Stimulated activated naive B cell treated with anti-CD40 and anti-IgM and Interleukin-4, amounts not matched to agents 10 μg/mL and 1 μg/mL and 100 μg/mL, for 72 hours (primary cell): ENCODE measurements around the gene CMTM1.
"Not testable (repeated sequence)": the region's sequence is repeated elsewhere in the genome, so short reads cannot be mapped to it uniquely, and the experiment has no call there.

Source experiments
- ATAC-seq, 2 donors: fragments of 150-1000 bp; cut with Tn5 transposase; replicated peaks; 2 replicates each; pipeline ENCODE4 v1.10.0; 2021; ENCODE audit warnings: moderate library complexity in 1 of 2
- DNase-seq: peaks from one replicate; pipeline ENCODE4 v3.0.0; 2021
- H3K27ac Mint-ChIP-seq: one replicate; pipeline ENCODE4 v1.8.0; 2022; ENCODE audit warnings: mild to moderate bottlenecking, mixed read lengths
- H3K27me3 Mint-ChIP-seq, 2 donors: one replicate each; pipeline ENCODE4 v1.8.0; 2022; ENCODE audit warnings: mixed read lengths in 2 of 2
- H3K36me3 Mint-ChIP-seq, 2 donors: one replicate each; pipeline ENCODE4 v1.8.0; 2022; ENCODE audit warnings: mixed read lengths in 2 of 2, mild to moderate bottlenecking in 1 of 2
- H3K4me1 Mint-ChIP-seq, 2 donors: one replicate each; pipeline ENCODE4 v1.8.0; 2022; ENCODE audit warnings: mixed read lengths in 2 of 2, mild to moderate bottlenecking in 1 of 2
- H3K4me3 Mint-ChIP-seq, 2 donors: one replicate each; pipeline ENCODE4 v1.8.0; 2022; ENCODE audit warnings: mild to moderate bottlenecking in 2 of 2, mixed read lengths in 2 of 2, moderate library complexity in 1 of 2
- H3K9me3 Mint-ChIP-seq, 2 donors: one replicate each; pipeline ENCODE4 v1.8.0; 2022; ENCODE audit warnings: mixed read lengths in 2 of 2, mild to moderate bottlenecking in 1 of 2

The CMTM1 gene

GRCh38 chr16:66562409-66562808 lies 3.8 kb upstream of the CMTM1 start:
- ATAC-seq (no peak), DNase-seq (no peak)
- no peaks in the 10 kb centered on the region for H3K9me3 Mint-ChIP-seq
- H3K27me3 Mint-ChIP-seq = no peaks in the 10 kb centered on the region
- H3K4me1 Mint-ChIP-seq = peaks cover 18 to 22% of the 10 kb centered on the region in 2 donors
- no peak overlapping the region for H3K4me3 Mint-ChIP-seq
- no peak overlapping the region for H3K27ac Mint-ChIP-seq
- H3K36me3 Mint-ChIP-seq = peaks cover 28 to 43% of the 10 kb centered on the region in 2 donors

GRCh38 chr16:66562986-66563385 lies 3.3 kb upstream of the CMTM1 start:
- no peaks in the 10 kb centered on the region for H3K9me3 Mint-ChIP-seq
- no peak overlapping the region for H3K4me3 Mint-ChIP-seq
- H3K4me1 Mint-ChIP-seq = peaks cover 15 to 19% of the 10 kb centered on the region in 2 donors

GRCh38 chr16:66563574-66564334 lies 2.5 kb upstream of the CMTM1 start:
- DNase-seq (no peak), ATAC-seq (peak; percentile 58 to 74)
- H3K4me1 Mint-ChIP-seq = peaks cover 15 to 19% of the 10 kb centered on the region in 2 donors
- peaks cover 27 to 45% of the 10 kb centered on the region in 2 donors for H3K36me3 Mint-ChIP-seq
- no peaks in the 10 kb centered on the region for H3K9me3 Mint-ChIP-seq
- no peak overlapping the region for H3K27ac Mint-ChIP-seq
- H3K27me3 Mint-ChIP-seq = no peaks in the 10 kb centered on the region
- no peak overlapping the region for H3K4me3 Mint-ChIP-seq

More at GRCh38 chr16:66562986-66563385, 3.3 kb upstream of the CMTM1 start:
- ATAC-seq (no peak), DNase-seq (no peak)
- H3K27ac Mint-ChIP-seq = no peak overlapping the region
- no peaks in the 10 kb centered on the region for H3K27me3 Mint-ChIP-seq
- H3K36me3 Mint-ChIP-seq = peaks cover 27 to 45% of the 10 kb centered on the region in 2 donors

GRCh38 chr16:66567270-66567669 lies 1.0 kb downstream of the CMTM1 start:
- ATAC-seq, H3K27ac Mint-ChIP-seq, DNase-seq, H3K27me3 Mint-ChIP-seq, H3K4me1 Mint-ChIP-seq, H3K4me3 Mint-ChIP-seq, H3K9me3 Mint-ChIP-seq: not testable (repeated sequence)
- H3K36me3 Mint-ChIP-seq = peaks cover 21 to 29% of the 10 kb centered on the region in 2 donors

- no peak overlapping the region for H3K27ac Mint-ChIP-seq
- H3K27me3 Mint-ChIP-seq = no peaks in the 10 kb centered on the region
- H3K36me3 Mint-ChIP-seq = peaks cover 21 to 30% of the 10 kb centered on the region in 2 donors
- no peaks in the 10 kb centered on the region for H3K9me3 Mint-ChIP-seq
- H3K4me1 Mint-ChIP-seq = peaks cover 4 to 8% of the 10 kb centered on the region in 2 donors
- ATAC-seq (no peak), DNase-seq (no peak)
- no peak overlapping the region for H3K4me3 Mint-ChIP-seq
These were observed 2.1 kb downstream of the CMTM1 start for GRCh38 chr16:66568355-66568754.

GRCh38 chr16:66569131-66569530 lies 2.9 kb downstream of the CMTM1 start:
- ATAC-seq (no peak), DNase-seq (no peak)
- H3K4me3 Mint-ChIP-seq = no peak overlapping the region
- H3K9me3 Mint-ChIP-seq = no peaks in the 10 kb centered on the region
- H3K4me1 Mint-ChIP-seq = peaks cover 5 to 8% of the 10 kb centered on the region in 2 donors
- H3K27me3 Mint-ChIP-seq = peaks cover 0 to 3% of the 10 kb centered on the region in 2 donors
- no peak overlapping the region for H3K27ac Mint-ChIP-seq
- peaks cover 18 to 30% of the 10 kb centered on the region in 2 donors for H3K36me3 Mint-ChIP-seq

GRCh38 chr16:66569827-66570405 lies 3.7 kb downstream of the CMTM1 start:
- DNase-seq (no peak), ATAC-seq (no peak)
- Mint-ChIP-seq H3K4me3 (no peak overlapping the region), H3K9me3 (no peaks in the 10 kb centered on the region), H3K27ac (no peak overlapping the region), H3K27me3 (peaks cover 0 to 6% of the 10 kb centered on the region in 2 donors), H3K36me3 (peaks cover 15 to 27% of the 10 kb centered on the region in 2 donors), H3K4me1 (peaks cover 6 to 8% of the 10 kb centered on the region in 2 donors)

GRCh38 chr16:66572356-66572755 lies 6.1 kb downstream of the CMTM1 start:
- ATAC-seq (peak in 1 of 2 donors; percentile 29), DNase-seq (no peak)
- H3K9me3 Mint-ChIP-seq = no peaks in the 10 kb centered on the region
- H3K27me3 Mint-ChIP-seq = peaks cover 12 to 16% of the 10 kb centered on the region in 2 donors
- peaks cover 2 to 11% of the 10 kb centered on the region in 2 donors for H3K36me3 Mint-ChIP-seq
- H3K4me3 Mint-ChIP-seq = no peak overlapping the region
- H3K27ac Mint-ChIP-seq = no peak overlapping the region
- H3K4me1 Mint-ChIP-seq = peaks cover 6 to 8% of the 10 kb centered on the region in 2 donors

GRCh38 chr16:66574081-66574480 lies 7.8 kb downstream of the CMTM1 start:
- no peaks in the 10 kb centered on the region for H3K9me3 Mint-ChIP-seq
- H3K4me1 Mint-ChIP-seq = peaks cover 17 to 19% of the 10 kb centered on the region in 2 donors
- DNase-seq (no peak), ATAC-seq (no peak)
- no peak overlapping the region for H3K27ac Mint-ChIP-seq
- peaks cover 29 to 33% of the 10 kb centered on the region in 2 donors for H3K27me3 Mint-ChIP-seq
- H3K4me3 Mint-ChIP-seq = no peak overlapping the region
- H3K36me3 Mint-ChIP-seq = peaks cover 0 to 5% of the 10 kb centered on the region in 2 donors

- Mint-ChIP-seq H3K27ac (no peak overlapping the region), H3K9me3 (no peaks in the 10 kb centered on the region), H3K36me3 (peaks cover 0 to 5% of the 10 kb centered on the region in 2 donors), H3K27me3 (peaks cover 34 to 37% of the 10 kb centered on the region in 2 donors), H3K4me1 (peaks cover 17 to 24% of the 10 kb centered on the region in 2 donors), H3K4me3 (no peak overlapping the region)
- DNase-seq (no peak), ATAC-seq (no peak)
These were observed 8.3 kb downstream of the CMTM1 start for GRCh38 chr16:66574531-66574930.

- Mint-ChIP-seq H3K4me1 (peaks cover 17 to 25% of the 10 kb centered on the region in 2 donors), H3K27me3 (peaks cover 39 to 43% of the 10 kb centered on the region in 2 donors), H3K27ac (no peak overlapping the region), H3K36me3 (peaks cover 0 to 5% of the 10 kb centered on the region in 2 donors), H3K9me3 (no peaks in the 10 kb centered on the region), H3K4me3 (no peak overlapping the region)
- ATAC-seq = no peak
- DNase-seq = no peak
These were observed 8.8 kb downstream of the CMTM1 start for GRCh38 chr16:66575060-66575459.

- Mint-ChIP-seq H3K27me3 (peaks cover 42 to 52% of the 10 kb centered on the region in 2 donors), H3K36me3 (peaks cover 0 to 5% of the 10 kb centered on the region in 2 donors), H3K27ac (no peak overlapping the region), H3K4me1 (peaks cover 23 to 25% of the 10 kb centered on the region in 2 donors), H3K4me3 (no peak overlapping the region), H3K9me3 (no peaks in the 10 kb centered on the region)
- ATAC-seq (no peak), DNase-seq (no peak)
These were observed 10.1 kb downstream of the CMTM1 start for GRCh38 chr16:66576296-66576695.

- Mint-ChIP-seq H3K4me3 (peak within 1 kb of the TSS; percentile 71 to 73), H3K4me1 (peaks cover 17 to 22% of the 10 kb centered on the region in 2 donors)
- DNase-seq = no peak
These were observed 12.7 kb downstream of the CMTM1 start, which contains the start of gene CMTM2 for GRCh38 chr16:66578651-66579531. CMTM2 (plus strand) TSS chr16:66579463; CDS start chr16:66579608, 145 bp downstream.

More at GRCh38 chr16:66578651-66579531, 12.7 kb downstream of the CMTM1 start, which contains the start of gene CMTM2:
- Mint-ChIP-seq H3K27me3 (peaks cover 50 to 60% of the 10 kb centered on the region in 2 donors), H3K36me3 (no peaks in the 10 kb centered on the region), H3K9me3 (peaks cover 0 to 1% of the 10 kb centered on the region in 2 donors), H3K27ac (no peak within 1 kb of the TSS)
- ATAC-seq = peak; percentile 34 to 58
